GM12878 (cell line): ENCODE measurements around the gene SLC17A6. TPM values are rescaled to one million over a fixed set of nuclear protein-coding genes. Genes with fewer than 3 reads are reported as not detected.

Experiments
- ATAC-seq: fragments of 200-7000 bp; cut with Tn5 transposase; 3 replicates; pipeline ENCODE4 v1.9.1; 2020; ENCODE audit warnings: mild to moderate bottlenecking, moderate library complexity
- BruUV-seq: library from RNA; stranded (reverse); fragments of 400-500 nt; replicated peaks from 2 replicates; lab custom pipeline; 2021; lab: Mats Ljungman, UMichigan
- CTCF ChIA-PET: fragments of 300-600 bp; sonication (Branson Sonifier 250); formaldehyde crosslinking; extraction: SDS; loops from one replicate; lab custom pipeline; 2021; ENCODE audit warnings: inconsistent platforms; lab: Yijun Ruan, JAX
- POLR2A ChIA-PET: fragments of 350-600 bp; formaldehyde crosslinking; extraction: SDS; loops from one replicate; lab custom pipeline; 2021; ENCODE audit warnings: inconsistent platforms; lab: Charles Lee
- RAD21 ChIA-PET: fragments of 300-600 bp; sonication (Branson Sonifier 250); formaldehyde crosslinking; loops from one replicate; lab custom pipeline; 2023; ENCODE audit warnings: antibody characterized with exemption; ENCODE audit not compliant: unreplicated experiment; lab: Charles Lee
- SMC1A ChIA-PET: fragments of 300-600 bp; sonication (Branson Sonifier 250); formaldehyde crosslinking; loops from one replicate; lab custom pipeline; 2023; ENCODE audit not compliant: unreplicated experiment, uncharacterized antibody; lab: Charles Lee
- DNase-seq: peaks from one replicate; pipeline ENCODE4 v3.0.0-alpha.2; 2011; ENCODE audit warnings: low read depth, low spot score
- FAIRE-seq: peaks from 3 replicates; lab custom pipeline; 2011; peaks lifted over from hg19 to GRCh38; lab: Jason Lieb, UNC
- H2AFZ ChIP-seq: 2 replicates; pipeline ENCODE4 v1.6.0; 2011; ENCODE audit warnings: low read depth, low read length, control low read depth; ENCODE audit not compliant: control insufficient read depth
- H3K27ac ChIP-seq: 2 replicates; pipeline ENCODE4 v1.5.1; 2011; ENCODE audit warnings: control low read depth; ENCODE audit not compliant: control insufficient read depth, insufficient read depth
- H3K27me3 ChIP-seq, 2 experiments: replicated peaks in 1 of 2; 2 replicates each; pipeline versions ENCODE4 v1.6.0 to v1.6.1; 2011; ENCODE audit warnings: low read length in 1 of 2; ENCODE audit not compliant: control insufficient read depth in 2 of 2, insufficient read depth in 2 of 2
- H3K36me3 ChIP-seq, 2 experiments: 2 replicates each; pipeline ENCODE4 v1.5.1; 2011; ENCODE audit warnings: low read length in 1 of 2; ENCODE audit not compliant: control insufficient read depth in 2 of 2, insufficient read depth in 2 of 2
- H3K4me1 ChIP-seq: 2 replicates; pipeline ENCODE4 v1.6.1; 2011; ENCODE audit warnings: mild to moderate bottlenecking, low read length, moderate library complexity, mixed read lengths; ENCODE audit not compliant: control insufficient read depth, insufficient read depth
- H3K4me2 ChIP-seq: 2 replicates; pipeline ENCODE4 v1.6.0; 2011; ENCODE audit warnings: control low read depth; ENCODE audit not compliant: control insufficient read depth, insufficient read depth
- H3K4me3 ChIP-seq: fragments of 200-600 bp; sonication (generic); 2 replicates; pipeline ENCODE4 v1.5.1; 2016
- H3K79me2 ChIP-seq: 2 replicates; pipeline ENCODE4 v1.6.0; 2011; ENCODE audit warnings: low read length; ENCODE audit not compliant: control insufficient read depth, insufficient read depth
- H3K9ac ChIP-seq: 2 replicates; pipeline ENCODE4 v1.8.0; 2011; ENCODE audit warnings: low read length, control low read depth, mixed read lengths; ENCODE audit not compliant: control insufficient read depth, insufficient read depth
- H3K9me3 ChIP-seq: replicated peaks from 3 replicates; pipeline ENCODE4 v1.5.1; 2011; ENCODE audit warnings: mild to moderate bottlenecking, low read length; ENCODE audit not compliant: control insufficient read depth, insufficient read depth
- H4K20me1 ChIP-seq: 2 replicates; pipeline ENCODE4 v1.6.0; 2011; ENCODE audit not compliant: control insufficient read depth, insufficient read depth
- EED ChIP-seq: sonication (generic); IDR thresholded peaks from 2 replicates; pipeline ENCODE4 v1.6.1; 2016; ENCODE audit warnings: antibody characterized with exemption, low read depth
- MEF2A ChIP-seq: IDR thresholded peaks from 2 replicates; pipeline ENCODE4 v1.6.1; 2011; ENCODE audit warnings: low read depth, mild to moderate bottlenecking, low read length, moderate library complexity; ENCODE audit not compliant: insufficient read depth
- NR2C1 ChIP-seq: fragments of 450-650 bp; IDR thresholded peaks from 2 replicates; pipeline ENCODE4 v1.6.1; 2017; ENCODE audit warnings: antibody characterized with exemption, mild to moderate bottlenecking, moderate library complexity
- NRF1 ChIP-seq: conservative IDR thresholded peaks from 2 replicates; pipeline ENCODE4 v1.6.1; 2011; ENCODE audit warnings: mild to moderate bottlenecking, low read depth, low read length, improper control_type of control experiment
- SIN3A ChIP-seq: IDR thresholded peaks from 2 replicates; pipeline ENCODE4 v1.6.1; 2012; ENCODE audit warnings: low read depth, low read length, improper control_type of control experiment
- SMC3 ChIP-seq: IDR thresholded peaks from 2 replicates; pipeline ENCODE4 v1.6.1; 2011; ENCODE audit warnings: low read length, improper control_type of control experiment, borderline replicate concordance
- TAF1 ChIP-seq: IDR thresholded peaks from 2 replicates; pipeline ENCODE4 v1.6.1; 2011; ENCODE audit warnings: mild to moderate bottlenecking, low read depth, low read length, borderline replicate concordance
- TCF3 ChIP-seq: IDR thresholded peaks from 2 replicates; pipeline ENCODE4 v1.6.1; 2012; ENCODE audit warnings: low read depth, mild to moderate bottlenecking, low read length, borderline replicate concordance; ENCODE audit not compliant: insufficient read depth
- WGBS: methylation state at CpG from one replicate; pipeline ENCODE4 v1.1.6; 2016; ENCODE audit warnings: low lambda C conversion rate; ENCODE audit not compliant: insufficient replicate concordance, insufficient coverage; ENCODE audit errors: missing lambda C conversion rate; 5-methylcytosine and 5-hydroxymethylcytosine counted together
- in situ Hi-C: fragments of 300-500 bp; cut with MboI; formaldehyde crosslinking; loops from 9 replicates; pipeline ENCODE4 v1.14.3; 2018; ENCODE audit warnings: mixed read lengths
- intact Hi-C: fragments of 100-400 bp; cut with micrococcal nuclease; formaldehyde crosslinking; loops from one replicate; pipeline ENCODE4 v1.14.2; 2022; ENCODE audit not compliant: unreplicated experiment
- polyA plus RNA-seq, 11 experiments: library from polyadenylated mRNA; depleted of rRNA in 4 of 11; unstranded in 6 of 11; stranded (reverse) in 5 of 11; fragments of >200 nt; fragmentation: Nextera tagmentation in 4 of 11; fragmentation: Illumina TruSeq in 1 of 11; extraction: Ambion mirVana in 4 of 11; extraction: Trizol in 1 of 11; gene quantifications; 1 replicate in 1 of 11; 2 replicates in 10 of 11; pipeline versions ENCODE4 v1.2.1 to v1.2.3, GENCODE V29; 2011 to 2016; ENCODE audit warnings: inconsistent platforms in 2 of 11, missing spikeins in 2 of 11, low read depth in 1 of 11
- total RNA-seq, 4 experiments: library from RNA; depleted of rRNA in 3 of 4; stranded (reverse); fragments of >200 nt in 3 of 4; fragmentation: Illumina TruSeq in 1 of 4; extraction: Trizol in 1 of 4; gene quantifications; 2 replicates each; pipeline versions ENCODE4 v1.2.1 to v1.2.3, GENCODE V29; 2013 to 2021
- TF ChIP-seq, protein P1 (sequence below): fragments of 450-650 bp; IDR thresholded peaks from 2 replicates; pipeline ENCODE4 v1.6.1; 2016; ENCODE audit warnings: mild to moderate bottlenecking
- TF ChIP-seq, protein P2 (sequence below): IDR thresholded peaks from 2 replicates; pipeline ENCODE4 v1.6.1; 2012; ENCODE audit warnings: mild to moderate bottlenecking, low read depth, low read length
- TF ChIP-seq, protein P3 (sequence below): fragments of 450-650 bp; formaldehyde crosslinking; IDR thresholded peaks from 2 replicates; pipeline ENCODE4 v1.5.0; 2022; ENCODE audit warnings: mild to moderate bottlenecking, missing genetic modification characterization
- TF ChIP-seq, protein P4 (sequence below): fragments of 450-650 bp; IDR thresholded peaks from 2 replicates; pipeline ENCODE4 v1.6.1; 2017; ENCODE audit warnings: borderline replicate concordance
- TF ChIP-seq, protein P5 (sequence below): fragments of 450-650 bp; IDR thresholded peaks from 2 replicates; pipeline ENCODE4 v1.6.1; 2017; ENCODE audit warnings: low read depth, mild to moderate bottlenecking, moderate library complexity

The SLC17A6 gene
- total and polyA plus RNA-seq, 10 of the 15 experiments (the other 5 are each of a cell fraction or from before 2014, with no cell fraction given), result not detected

DNA sequence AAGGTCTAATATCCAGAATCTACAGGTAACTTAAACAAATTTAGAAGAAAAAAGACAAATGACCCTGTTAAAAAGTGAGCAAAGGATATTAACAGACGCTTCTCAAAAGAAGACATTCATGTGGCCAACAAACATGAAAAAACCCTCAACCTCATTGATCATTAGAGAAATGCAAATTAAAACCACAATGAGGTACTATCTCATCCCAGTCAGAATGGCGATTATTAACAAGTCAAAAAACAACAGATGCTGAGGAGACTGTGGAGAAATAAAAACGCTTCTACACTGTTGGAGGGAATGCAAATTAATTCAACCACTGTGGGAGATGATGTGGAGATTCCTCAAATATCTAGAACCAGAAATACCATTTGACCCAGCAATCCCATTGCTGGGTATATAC, 67.2 kb downstream of the SLC17A6 start:
- no peak for DNase-seq
- Histone ChIP-seq H3K4me3 (no peak overlapping the region), H3K36me3 (no peaks in the 10 kb centered on the region), H3K79me2 (no peaks in the 10 kb centered on the region), H3K27me3 (no peaks in the 10 kb centered on the region), H3K9me3 (no peaks in the 10 kb centered on the region), H4K20me1 (no peaks in the 10 kb centered on the region), H2AFZ (no peak overlapping the region), H3K27ac (no peak overlapping the region), H3K9ac (no peak overlapping the region), H3K4me1 (no peaks in the 10 kb centered on the region), H3K4me2 (no peak overlapping the region)
- no peak for FAIRE-seq
- ChIA-PET POLR2A (no interaction called here), RAD21 (no interaction called here), CTCF (no interaction called here), SMC1A (no interaction called here)
- 2% methylated on average over 3 of the region's 3 CpGs for WGBS
- no TSS peak for BruUV-seq
- in situ Hi-C loops, result no loop called here
- ATAC-seq, result no peak
- intact Hi-C loops, result no loop called here
- TF ChIP-seq, protein P1, sequence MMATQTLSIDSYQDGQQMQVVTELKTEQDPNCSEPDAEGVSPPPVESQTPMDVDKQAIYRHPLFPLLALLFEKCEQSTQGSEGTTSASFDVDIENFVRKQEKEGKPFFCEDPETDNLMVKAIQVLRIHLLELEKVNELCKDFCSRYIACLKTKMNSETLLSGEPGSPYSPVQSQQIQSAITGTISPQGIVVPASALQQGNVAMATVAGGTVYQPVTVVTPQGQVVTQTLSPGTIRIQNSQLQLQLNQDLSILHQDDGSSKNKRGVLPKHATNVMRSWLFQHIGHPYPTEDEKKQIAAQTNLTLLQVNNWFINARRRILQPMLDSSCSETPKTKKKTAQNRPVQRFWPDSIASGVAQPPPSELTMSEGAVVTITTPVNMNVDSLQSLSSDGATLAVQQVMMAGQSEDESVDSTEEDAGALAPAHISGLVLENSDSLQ, result no peak
- TF ChIP-seq MEF2A (no peak), NRF1 (no peak), SIN3A (no peak), EED (no peak), SMC3 (no peak), TAF1 (no peak), NR2C1 (no peak), TCF3 (no peak)
- TF ChIP-seq, protein P2, sequence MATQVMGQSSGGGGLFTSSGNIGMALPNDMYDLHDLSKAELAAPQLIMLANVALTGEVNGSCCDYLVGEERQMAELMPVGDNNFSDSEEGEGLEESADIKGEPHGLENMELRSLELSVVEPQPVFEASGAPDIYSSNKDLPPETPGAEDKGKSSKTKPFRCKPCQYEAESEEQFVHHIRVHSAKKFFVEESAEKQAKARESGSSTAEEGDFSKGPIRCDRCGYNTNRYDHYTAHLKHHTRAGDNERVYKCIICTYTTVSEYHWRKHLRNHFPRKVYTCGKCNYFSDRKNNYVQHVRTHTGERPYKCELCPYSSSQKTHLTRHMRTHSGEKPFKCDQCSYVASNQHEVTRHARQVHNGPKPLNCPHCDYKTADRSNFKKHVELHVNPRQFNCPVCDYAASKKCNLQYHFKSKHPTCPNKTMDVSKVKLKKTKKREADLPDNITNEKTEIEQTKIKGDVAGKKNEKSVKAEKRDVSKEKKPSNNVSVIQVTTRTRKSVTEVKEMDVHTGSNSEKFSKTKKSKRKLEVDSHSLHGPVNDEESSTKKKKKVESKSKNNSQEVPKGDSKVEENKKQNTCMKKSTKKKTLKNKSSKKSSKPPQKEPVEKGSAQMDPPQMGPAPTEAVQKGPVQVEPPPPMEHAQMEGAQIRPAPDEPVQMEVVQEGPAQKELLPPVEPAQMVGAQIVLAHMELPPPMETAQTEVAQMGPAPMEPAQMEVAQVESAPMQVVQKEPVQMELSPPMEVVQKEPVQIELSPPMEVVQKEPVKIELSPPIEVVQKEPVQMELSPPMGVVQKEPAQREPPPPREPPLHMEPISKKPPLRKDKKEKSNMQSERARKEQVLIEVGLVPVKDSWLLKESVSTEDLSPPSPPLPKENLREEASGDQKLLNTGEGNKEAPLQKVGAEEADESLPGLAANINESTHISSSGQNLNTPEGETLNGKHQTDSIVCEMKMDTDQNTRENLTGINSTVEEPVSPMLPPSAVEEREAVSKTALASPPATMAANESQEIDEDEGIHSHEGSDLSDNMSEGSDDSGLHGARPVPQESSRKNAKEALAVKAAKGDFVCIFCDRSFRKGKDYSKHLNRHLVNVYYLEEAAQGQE, result no peak
- TF ChIP-seq, protein P3, sequence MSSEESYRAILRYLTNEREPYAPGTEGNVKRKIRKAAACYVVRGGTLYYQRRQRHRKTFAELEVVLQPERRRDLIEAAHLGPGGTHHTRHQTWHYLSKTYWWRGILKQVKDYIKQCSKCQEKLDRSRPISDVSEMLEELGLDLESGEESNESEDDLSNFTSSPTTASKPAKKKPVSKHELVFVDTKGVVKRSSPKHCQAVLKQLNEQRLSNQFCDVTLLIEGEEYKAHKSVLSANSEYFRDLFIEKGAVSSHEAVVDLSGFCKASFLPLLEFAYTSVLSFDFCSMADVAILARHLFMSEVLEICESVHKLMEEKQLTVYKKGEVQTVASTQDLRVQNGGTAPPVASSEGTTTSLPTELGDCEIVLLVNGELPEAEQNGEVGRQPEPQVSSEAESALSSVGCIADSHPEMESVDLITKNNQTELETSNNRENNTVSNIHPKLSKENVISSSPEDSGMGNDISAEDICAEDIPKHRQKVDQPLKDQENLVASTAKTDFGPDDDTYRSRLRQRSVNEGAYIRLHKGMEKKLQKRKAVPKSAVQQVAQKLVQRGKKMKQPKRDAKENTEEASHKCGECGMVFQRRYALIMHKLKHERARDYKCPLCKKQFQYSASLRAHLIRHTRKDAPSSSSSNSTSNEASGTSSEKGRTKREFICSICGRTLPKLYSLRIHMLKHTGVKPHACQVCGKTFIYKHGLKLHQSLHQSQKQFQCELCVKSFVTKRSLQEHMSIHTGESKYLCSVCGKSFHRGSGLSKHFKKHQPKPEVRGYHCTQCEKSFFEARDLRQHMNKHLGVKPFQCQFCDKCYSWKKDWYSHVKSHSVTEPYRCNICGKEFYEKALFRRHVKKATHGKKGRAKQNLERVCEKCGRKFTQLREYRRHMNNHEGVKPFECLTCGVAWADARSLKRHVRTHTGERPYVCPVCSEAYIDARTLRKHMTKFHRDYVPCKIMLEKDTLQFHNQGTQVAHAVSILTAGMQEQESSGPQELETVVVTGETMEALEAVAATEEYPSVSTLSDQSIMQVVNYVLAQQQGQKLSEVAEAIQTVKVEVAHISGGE, result no peak
- TF ChIP-seq, protein P4, sequence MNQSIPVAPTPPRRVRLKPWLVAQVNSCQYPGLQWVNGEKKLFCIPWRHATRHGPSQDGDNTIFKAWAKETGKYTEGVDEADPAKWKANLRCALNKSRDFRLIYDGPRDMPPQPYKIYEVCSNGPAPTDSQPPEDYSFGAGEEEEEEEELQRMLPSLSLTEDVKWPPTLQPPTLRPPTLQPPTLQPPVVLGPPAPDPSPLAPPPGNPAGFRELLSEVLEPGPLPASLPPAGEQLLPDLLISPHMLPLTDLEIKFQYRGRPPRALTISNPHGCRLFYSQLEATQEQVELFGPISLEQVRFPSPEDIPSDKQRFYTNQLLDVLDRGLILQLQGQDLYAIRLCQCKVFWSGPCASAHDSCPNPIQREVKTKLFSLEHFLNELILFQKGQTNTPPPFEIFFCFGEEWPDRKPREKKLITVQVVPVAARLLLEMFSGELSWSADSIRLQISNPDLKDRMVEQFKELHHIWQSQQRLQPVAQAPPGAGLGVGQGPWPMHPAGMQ, result no peak
- TF ChIP-seq, protein P5, sequence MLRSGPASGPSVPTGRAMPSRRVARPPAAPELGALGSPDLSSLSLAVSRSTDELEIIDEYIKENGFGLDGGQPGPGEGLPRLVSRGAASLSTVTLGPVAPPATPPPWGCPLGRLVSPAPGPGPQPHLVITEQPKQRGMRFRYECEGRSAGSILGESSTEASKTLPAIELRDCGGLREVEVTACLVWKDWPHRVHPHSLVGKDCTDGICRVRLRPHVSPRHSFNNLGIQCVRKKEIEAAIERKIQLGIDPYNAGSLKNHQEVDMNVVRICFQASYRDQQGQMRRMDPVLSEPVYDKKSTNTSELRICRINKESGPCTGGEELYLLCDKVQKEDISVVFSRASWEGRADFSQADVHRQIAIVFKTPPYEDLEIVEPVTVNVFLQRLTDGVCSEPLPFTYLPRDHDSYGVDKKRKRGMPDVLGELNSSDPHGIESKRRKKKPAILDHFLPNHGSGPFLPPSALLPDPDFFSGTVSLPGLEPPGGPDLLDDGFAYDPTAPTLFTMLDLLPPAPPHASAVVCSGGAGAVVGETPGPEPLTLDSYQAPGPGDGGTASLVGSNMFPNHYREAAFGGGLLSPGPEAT, result no peak
